Activated T-cell treated with anti-CD3 and anti-CD28 coated beads for 4 hours (primary cell): ENCODE measurements around the gene TNS3.

Experiments
- DNase-seq: peaks from one replicate; pipeline ENCODE4 v3.0.0-alpha.2; 2020

TNS3 gene

GRCh38 chr7:47416492-47417480 lies 165.1 kb downstream of the TNS3 start:
- DNase-seq = no peak

- no peak for DNase-seq
Observed at GRCh38 chr7:47415318-47416212, 166.3 kb downstream of the TNS3 start.

- no peak for DNase-seq
Observed at GRCh38 chr7:47414342-47415317, 167.3 kb downstream of the TNS3 start.

- DNase-seq = no peak
Observed at GRCh38 chr7:47413526-47414341, 168.2 kb downstream of the TNS3 start.

- DNase-seq = no peak
Observed at GRCh38 chr7:47411901-47412300, 170.0 kb downstream of the TNS3 start.

GRCh38 chr7:47411281-47411869 lies 170.5 kb downstream of the TNS3 start:
- DNase-seq = no peak

- no peak for DNase-seq
Observed at GRCh38 chr7:47408675-47409074, 173.2 kb downstream of the TNS3 start.

GRCh38 chr7:47407821-47408674 lies 173.9 kb downstream of the TNS3 start:
- DNase-seq = no peak

- no peak for DNase-seq
Observed at GRCh38 chr7:47407136-47407535, 174.8 kb downstream of the TNS3 start.

GRCh38 chr7:47406801-47407129 lies 175.1 kb downstream of the TNS3 start:
- no peak for DNase-seq

- no peak for DNase-seq
Observed at GRCh38 chr7:47405921-47406800, 175.8 kb downstream of the TNS3 start.

GRCh38 chr7:47405286-47405904 lies 176.5 kb downstream of the TNS3 start:
- no peak for DNase-seq

- no peak for DNase-seq
Observed at GRCh38 chr7:47404010-47404409, 177.9 kb downstream of the TNS3 start.

- DNase-seq = no peak
Observed at GRCh38 chr7:47402941-47403866, 178.7 kb downstream of the TNS3 start.

GRCh38 chr7:47401611-47402570 lies 180.0 kb downstream of the TNS3 start:
- no peak for DNase-seq

- DNase-seq = no peak
Observed at GRCh38 chr7:47400741-47401206, 181.1 kb downstream of the TNS3 start.
